HG03571 (cell line): ENCODE data around the gene KMT2B.

Source experiments
- ATAC-seq: cut with Tn5 transposase; IDR thresholded peaks from one replicate; pipeline ENCODE4 v1.9.1; 2021; ENCODE audit not compliant: unreplicated experiment

Gene KMT2B

GRCh38 chr19:35776102-35776788 is 58.4 kb downstream of the KMT2B start:
- no peak for ATAC-seq

GRCh38 chr19:35777086-35777841 is 59.5 kb downstream of the KMT2B start:
- ATAC-seq, result no peak

GRCh38 chr19:35777961-35778360 is 60.2 kb downstream of the KMT2B start:
- no peak for ATAC-seq

GRCh38 chr19:35779033-35779432 is 61.2 kb downstream of the KMT2B start:
- ATAC-seq, result no peak

GRCh38 chr19:35780058-35780457 is 62.3 kb downstream of the KMT2B start:
- no peak for ATAC-seq

GRCh38 chr19:35780717-35781116 is 62.9 kb downstream of the KMT2B start:
- no peak for ATAC-seq

- ATAC-seq, result no peak
These were observed 63.8 kb downstream of the KMT2B start for GRCh38 chr19:35781650-35782049.

- ATAC-seq, result no peak
These were observed 64.8 kb downstream of the KMT2B start for GRCh38 chr19:35782589-35782988.

GRCh38 chr19:35783469-35784434 is 65.9 kb downstream of the KMT2B start:
- ATAC-seq, result no peak

- ATAC-seq, result no peak
These were observed 66.9 kb downstream of the KMT2B start for GRCh38 chr19:35784503-35785338.

- no peak for ATAC-seq
These were observed 67.5 kb downstream of the KMT2B start for GRCh38 chr19:35785339-35785627.

GRCh38 chr19:35786299-35787160 is 68.7 kb downstream of the KMT2B start:
- no peak for ATAC-seq

GRCh38 chr19:35787227-35787799 is 69.5 kb downstream of the KMT2B start:
- ATAC-seq, result no peak
